ENCODE data around the gene SYF2. TPM values are rescaled to one million over a fixed set of nuclear protein-coding genes. Genes with fewer than 3 reads are reported as not detected.
"Not testable (repeated sequence)": the region's sequence is repeated elsewhere in the genome, so short reads cannot be mapped to it uniquely, and the experiment has no call there.

SYF2 gene
- total RNA-seq, result 10 to 100 TPM; 64.3 to 66.8 TPM
- 100 to 1,000 TPM in 1 of 2 donors, 10 to 100 TPM in 1; 82.9 to 111 TPM for polyA plus RNA-seq

DNA sequence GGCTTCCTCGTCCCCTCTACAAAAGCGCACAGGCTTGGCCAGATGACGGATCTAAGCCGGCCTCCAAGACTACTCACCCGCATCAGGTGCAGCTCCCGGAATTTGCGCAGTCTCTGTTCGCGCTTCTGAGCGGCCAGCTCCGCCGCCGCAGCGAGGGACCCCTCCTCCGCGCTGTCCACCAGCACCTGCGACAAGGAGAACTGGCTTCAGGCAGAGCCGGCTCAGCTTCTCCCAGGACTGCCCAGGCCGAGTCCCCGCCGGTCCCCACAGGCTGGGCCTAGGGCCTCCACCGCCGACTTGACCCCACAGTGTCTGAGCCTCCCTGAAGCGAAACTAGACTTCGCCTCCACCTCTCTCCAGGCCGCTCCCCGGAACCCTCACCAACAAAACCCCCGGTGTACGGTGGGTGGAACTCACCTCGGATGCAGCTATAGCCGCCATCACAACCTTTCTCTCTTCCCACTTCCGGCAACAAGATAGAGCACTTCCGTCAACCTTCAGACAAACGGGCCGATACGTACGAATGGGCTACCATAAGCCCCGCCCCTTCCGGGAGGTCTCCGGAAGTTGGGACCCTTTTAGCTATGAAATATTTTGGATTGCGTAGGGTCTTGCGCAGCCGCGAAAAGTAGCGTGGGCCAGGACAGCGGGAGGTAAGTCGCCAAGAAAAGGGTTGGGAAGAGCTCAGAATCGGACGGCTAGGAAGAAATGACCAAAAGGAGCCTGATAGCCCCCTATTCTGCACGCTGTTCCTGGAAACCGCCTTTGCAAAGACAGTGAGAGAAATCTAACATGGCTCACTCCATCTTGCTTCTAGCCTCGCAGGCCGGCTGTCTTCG, at the start of gene SYF2:
Gene SYF2 (minus strand): TSS at position 476 of the 839 bp plus-strand sequence. CDS start 35 bp downstream, at position 441.
- POLR2A ChIA-PET (ENCODE audit: partially characterized antibody), result interaction anchor here (0.6 to 3.7 kb wide), 26 partner anchors 11 to 1922 kb away, joined by 3 to 109 read pairs (median 4); partner anchors contain the start of genes CLIC4, MACO1, MTFR1L and RSRP1
- Histone ChIP-seq H3K9me3 (ENCODE audit: control insufficient read depth in 1 of 2, low read length in 2 of 2) (no peaks in the 10 kb centered on the region), H3K36me3 (ENCODE audit: insufficient read depth, low read length) (peaks cover 28% of the 10 kb centered on the region), H3K4me1 (ENCODE audit: insufficient read depth, low read length) (peaks cover 27% of the 10 kb centered on the region), H3K4me3 (ENCODE audit: low read length in 2 of 2) (peak within 1 kb of the TSS; percentile 80 to 83), H3K27ac (ENCODE audit: low read depth, low read length) (peak within 1 kb of the TSS; percentile 94), H3K27me3 (ENCODE audit: insufficient read depth, low read length) (no peaks in the 10 kb centered on the region)
- Mint-ChIP-seq H3K36me3 (peaks cover 28 to 40% of the 10 kb centered on the region in 2 donors), H3K27ac (no peak within 1 kb of the TSS), H3K27me3 (no peaks in the 10 kb centered on the region), H3K4me3 (no peak within 1 kb of the TSS), H3K9me3 (no peaks in the 10 kb centered on the region), H3K4me1 (peaks cover 13 to 26% (median 15%) of the 10 kb centered on the region in 4 donors)
- intact Hi-C loops (cut with micrococcal nuclease), result loop anchor here (1.0 to 2.0 kb wide), 3 partner anchors 8 to 107 kb away; partner anchors contain the start of genes RSRP1 and TMEM50A
- peak; percentile 88 to 95 (median 91) for DNase-seq
- CTCF ChIA-PET (ENCODE audit: partially characterized antibody), result interaction anchor here (0.6 to 2.6 kb wide), 6 partner anchors 8 to 483 kb away, joined by 3 to 7 read pairs (median 6); partner anchors contain the start of gene RSRP1

DNA sequence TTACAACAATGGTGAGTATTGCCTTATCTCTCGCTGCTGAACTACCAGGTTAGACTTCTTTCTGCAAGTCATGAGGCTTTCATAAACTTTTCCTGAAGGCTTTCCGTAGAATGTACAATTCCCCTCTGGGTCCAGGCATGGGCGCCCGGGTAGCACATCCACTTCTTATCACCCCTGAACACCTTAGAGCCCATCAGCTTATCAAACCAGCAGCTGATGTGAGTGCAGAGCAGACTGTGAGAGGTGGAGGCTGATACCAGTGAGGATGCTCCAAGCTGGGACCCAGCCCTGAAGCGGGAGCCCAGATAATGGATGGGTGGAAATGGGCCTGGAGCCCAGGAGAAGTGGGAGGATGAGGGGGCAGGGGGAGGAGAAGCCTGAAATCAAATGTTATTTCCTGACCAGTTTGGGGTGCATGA, 47.4 kb upstream of the SYF2 start:
- not testable (repeated sequence) for H3K4me1 ChIP-seq (ENCODE audit: insufficient read depth, low read length)

GRCh38 chr1:25278790-25279189, 46.5 kb upstream of the SYF2 start:
- H3K9me3 Mint-ChIP-seq; H3K36me3 ChIP-seq (ENCODE audit: insufficient read depth, low read length); intact Hi-C loops (cut with micrococcal nuclease); H3K27ac Mint-ChIP-seq; H3K27ac ChIP-seq (ENCODE audit: low read depth, low read length); DNase-seq; H3K4me3 ChIP-seq (ENCODE audit: low read length in 2 of 2); H3K27me3 Mint-ChIP-seq; H3K36me3 Mint-ChIP-seq; H3K4me3 Mint-ChIP-seq; H3K4me1 Mint-ChIP-seq; H3K27me3 ChIP-seq (ENCODE audit: insufficient read depth, low read length); H3K9me3 ChIP-seq (ENCODE audit: control insufficient read depth in 1 of 2, low read length in 2 of 2); H3K4me1 ChIP-seq (ENCODE audit: insufficient read depth, low read length); POLR2A ChIA-PET (ENCODE audit: partially characterized antibody); CTCF ChIA-PET (ENCODE audit: partially characterized antibody): not testable (repeated sequence)

More for the DNA sequence above, 47.4 kb upstream of the SYF2 start:
- H3K27ac Mint-ChIP-seq; H3K4me1 Mint-ChIP-seq; H3K36me3 ChIP-seq (ENCODE audit: insufficient read depth, low read length); H3K4me3 Mint-ChIP-seq; CTCF ChIA-PET (ENCODE audit: partially characterized antibody); H3K27me3 ChIP-seq (ENCODE audit: insufficient read depth, low read length); POLR2A ChIA-PET (ENCODE audit: partially characterized antibody); H3K9me3 Mint-ChIP-seq; H3K9me3 ChIP-seq (ENCODE audit: control insufficient read depth in 1 of 2, low read length in 2 of 2); intact Hi-C loops (cut with micrococcal nuclease); H3K27me3 Mint-ChIP-seq; H3K4me3 ChIP-seq (ENCODE audit: low read length in 2 of 2); H3K27ac ChIP-seq (ENCODE audit: low read depth, low read length); DNase-seq; H3K36me3 Mint-ChIP-seq: not testable (repeated sequence)

DNA sequence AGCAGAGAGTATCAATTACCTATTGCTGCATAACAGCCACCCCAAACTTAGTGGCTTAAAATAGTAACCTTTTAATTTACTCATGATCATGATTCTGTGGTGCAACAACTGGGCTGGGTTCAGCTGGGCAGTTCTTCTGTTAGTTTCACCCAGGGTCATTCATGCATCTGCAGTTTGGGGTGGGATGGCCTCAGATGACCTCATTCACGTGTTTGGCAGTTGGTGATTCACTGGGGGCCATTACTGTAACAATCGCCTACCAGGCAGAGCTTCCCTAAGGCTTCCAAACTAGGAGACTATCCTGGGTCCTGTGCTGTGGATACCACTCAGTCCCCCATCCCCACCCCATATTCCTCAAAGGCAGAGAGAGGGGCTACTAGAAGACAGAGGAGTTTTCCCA, 46.1 kb upstream of the SYF2 start:
- H3K4me3 ChIP-seq (ENCODE audit: low read length in 2 of 2); H3K9me3 Mint-ChIP-seq; H3K27ac ChIP-seq (ENCODE audit: low read depth, low read length): not testable (repeated sequence)

DNA sequence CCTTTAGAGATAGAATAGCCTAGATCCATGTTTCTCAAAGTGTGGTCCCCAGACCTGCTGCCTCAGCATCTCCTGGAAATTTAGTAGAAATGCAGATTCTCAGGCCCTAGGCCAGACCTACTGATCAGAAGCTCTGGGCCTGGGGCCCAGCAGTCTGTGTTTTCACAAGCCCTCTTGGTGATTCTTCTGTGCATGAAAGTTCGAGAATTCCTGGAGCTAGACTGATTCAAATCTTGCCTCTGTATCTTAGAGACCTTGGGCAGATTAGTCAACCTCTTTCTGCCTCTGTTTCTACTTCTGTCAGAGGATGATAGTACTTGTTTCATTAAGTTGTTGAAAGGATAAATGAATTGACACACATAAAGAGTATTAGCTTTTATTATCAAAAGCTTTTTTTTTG, 45.0 kb upstream of the SYF2 start:
- CTCF ChIA-PET (ENCODE audit: partially characterized antibody); H3K27me3 Mint-ChIP-seq; intact Hi-C loops (cut with micrococcal nuclease); H3K27ac ChIP-seq (ENCODE audit: low read depth, low read length); H3K9me3 ChIP-seq (ENCODE audit: control insufficient read depth in 1 of 2, low read length in 2 of 2); DNase-seq; H3K27me3 ChIP-seq (ENCODE audit: insufficient read depth, low read length); H3K36me3 Mint-ChIP-seq; H3K4me1 ChIP-seq (ENCODE audit: insufficient read depth, low read length); H3K36me3 ChIP-seq (ENCODE audit: insufficient read depth, low read length); H3K27ac Mint-ChIP-seq; H3K4me1 Mint-ChIP-seq; H3K4me3 ChIP-seq (ENCODE audit: low read length in 2 of 2); H3K4me3 Mint-ChIP-seq; H3K9me3 Mint-ChIP-seq: not testable (repeated sequence)
- POLR2A ChIA-PET (ENCODE audit: partially characterized antibody), result interaction anchor here (0.8 kb wide), 1 partner anchor 86 kb away, joined by 3 read pairs; no protein-coding TSS in a partner anchor

More for the DNA sequence above, 46.1 kb upstream of the SYF2 start:
- POLR2A ChIA-PET (ENCODE audit: partially characterized antibody); H3K36me3 ChIP-seq (ENCODE audit: insufficient read depth, low read length); H3K4me3 Mint-ChIP-seq; DNase-seq; H3K27me3 Mint-ChIP-seq; H3K4me1 Mint-ChIP-seq; H3K36me3 Mint-ChIP-seq; H3K9me3 ChIP-seq (ENCODE audit: control insufficient read depth in 1 of 2, low read length in 2 of 2); H3K4me1 ChIP-seq (ENCODE audit: insufficient read depth, low read length); CTCF ChIA-PET (ENCODE audit: partially characterized antibody); H3K27me3 ChIP-seq (ENCODE audit: insufficient read depth, low read length); H3K27ac Mint-ChIP-seq; intact Hi-C loops (cut with micrococcal nuclease): not testable (repeated sequence)

- H3K36me3 Mint-ChIP-seq; H3K36me3 ChIP-seq (ENCODE audit: insufficient read depth, low read length); H3K27me3 ChIP-seq (ENCODE audit: insufficient read depth, low read length); POLR2A ChIA-PET (ENCODE audit: partially characterized antibody); H3K27me3 Mint-ChIP-seq; H3K9me3 ChIP-seq (ENCODE audit: control insufficient read depth in 1 of 2, low read length in 2 of 2); CTCF ChIA-PET (ENCODE audit: partially characterized antibody); H3K4me1 Mint-ChIP-seq; H3K4me3 ChIP-seq (ENCODE audit: low read length in 2 of 2); H3K4me1 ChIP-seq (ENCODE audit: insufficient read depth, low read length); DNase-seq; H3K27ac ChIP-seq (ENCODE audit: low read depth, low read length); H3K4me3 Mint-ChIP-seq; H3K9me3 Mint-ChIP-seq; intact Hi-C loops (cut with micrococcal nuclease); H3K27ac Mint-ChIP-seq: not testable (repeated sequence)
These were observed 43.3 kb upstream of the SYF2 start for GRCh38 chr1:25275648-25276047.

GRCh38 chr1:25272238-25272637, 39.9 kb upstream of the SYF2 start, which contains the start of gene RHD:
Gene RHD, plus strand, starts transcription at chr1:25272509. Its CDS starts 39 bp downstream, at chr1:25272548.
- CTCF ChIA-PET (ENCODE audit: partially characterized antibody); H3K27me3 ChIP-seq (ENCODE audit: insufficient read depth, low read length): not testable (repeated sequence)

More at GRCh38 chr1:25272238-25272637, 39.9 kb upstream of the SYF2 start, which contains the start of gene RHD:
- POLR2A ChIA-PET (ENCODE audit: partially characterized antibody); H3K36me3 ChIP-seq (ENCODE audit: insufficient read depth, low read length); H3K4me1 ChIP-seq (ENCODE audit: insufficient read depth, low read length); H3K4me3 Mint-ChIP-seq; H3K4me1 Mint-ChIP-seq; H3K9me3 Mint-ChIP-seq; H3K4me3 ChIP-seq (ENCODE audit: low read length in 2 of 2); DNase-seq; H3K9me3 ChIP-seq (ENCODE audit: control insufficient read depth in 1 of 2, low read length in 2 of 2); H3K27me3 Mint-ChIP-seq; H3K27ac ChIP-seq (ENCODE audit: low read depth, low read length); intact Hi-C loops (cut with micrococcal nuclease); H3K36me3 Mint-ChIP-seq: not testable (repeated sequence)
- peak within 1 kb of the TSS in 1 of 7 donors; percentile 13 for H3K27ac Mint-ChIP-seq
